Liver (tissue), 9 donors: Measurements from ENCODE around the gene TOP2A. TPM values are rescaled to one million over a fixed set of nuclear protein-coding genes. Genes with fewer than 3 reads are reported as not detected.

ENCODE experiments used
- DNase-seq: peaks from one replicate; pipeline ENCODE4 v3.0.0-alpha.2; 2017; ENCODE audit warnings: low spot score
- H3K27ac ChIP-seq, 2 donors: one replicate each; pipeline ENCODE4 v1.7.0; 2013; ENCODE audit warnings: inconsistent platforms in 2 of 2, low read length in 2 of 2, control low read depth in 1 of 2, low read depth in 1 of 2, mild to moderate bottlenecking in 1 of 2
- H3K27me3 ChIP-seq, 4 donors: one replicate each; pipeline versions ENCODE4 v1.6.1 to v1.7.0; 2013; ENCODE audit warnings: low read length in 3 of 4, inconsistent platforms in 1 of 4, mild to moderate bottlenecking in 1 of 4, moderate library complexity in 1 of 4; ENCODE audit not compliant: control insufficient read depth in 4 of 4, insufficient read depth in 4 of 4
- H3K36me3 ChIP-seq, 4 donors: one replicate each; pipeline versions ENCODE4 v1.6.1 to v1.7.0; 2013; ENCODE audit warnings: low read length in 3 of 4, mild to moderate bottlenecking in 3 of 4, low read depth in 1 of 4, moderate library complexity in 1 of 4; ENCODE audit not compliant: control insufficient read depth in 4 of 4, insufficient read depth in 3 of 4
- H3K4me1 ChIP-seq, 4 donors: one replicate each; pipeline versions ENCODE4 v1.6.1 to v1.7.0; 2013; ENCODE audit warnings: low read length in 3 of 4, mild to moderate bottlenecking in 3 of 4, moderate library complexity in 1 of 4; ENCODE audit not compliant: control insufficient read depth in 4 of 4, insufficient read depth in 4 of 4
- H3K4me3 ChIP-seq, 3 donors: one replicate each; pipeline versions ENCODE4 v1.6.1 to v1.7.0; 2013; ENCODE audit warnings: low read length in 3 of 3, control low read depth in 1 of 3, low read depth in 1 of 3, mild to moderate bottlenecking in 1 of 3
- H3K9ac ChIP-seq, 2 donors: one replicate each; pipeline ENCODE4 v1.7.0; 2013; ENCODE audit warnings: low read length in 2 of 2, mild to moderate bottlenecking in 2 of 2, moderate library complexity in 2 of 2, control low read depth in 1 of 2, low read depth in 1 of 2
- H3K9me3 ChIP-seq, 4 donors: one replicate each; pipeline versions ENCODE4 v1.6.1 to v1.7.0; 2013; ENCODE audit warnings: low read length in 3 of 4; ENCODE audit not compliant: control insufficient read depth in 4 of 4
- ATF3 ChIP-seq: IDR thresholded peaks from 2 replicates; pipeline ENCODE4 v1.6.1; 2016; ENCODE audit warnings: antibody characterized with exemption
- GABPA ChIP-seq, 2 donors: IDR thresholded peaks in 1 of 2; conservative IDR thresholded peaks in 1 of 2; 2 replicates each; pipeline ENCODE4 v1.6.1; 2016; ENCODE audit warnings: antibody characterized with exemption in 2 of 2, mild to moderate bottlenecking in 1 of 2, moderate library complexity in 1 of 2
- HNF4A ChIP-seq, 2 donors: conservative IDR thresholded peaks; 2 replicates each; pipeline ENCODE4 v1.6.1; 2016; ENCODE audit warnings: antibody characterized with exemption in 2 of 2, mild to moderate bottlenecking in 2 of 2
- HNF4G ChIP-seq: IDR thresholded peaks from 2 replicates; pipeline ENCODE4 v1.6.1; 2016; ENCODE audit warnings: antibody characterized with exemption
- JUND ChIP-seq, 2 donors: IDR thresholded peaks; 2 replicates each; pipeline ENCODE4 v1.6.1; 2016; ENCODE audit warnings: antibody characterized with exemption in 2 of 2
- NR2F2 ChIP-seq: IDR thresholded peaks from 2 replicates; pipeline ENCODE4 v1.6.1; 2016; ENCODE audit warnings: antibody characterized with exemption
- RXRA ChIP-seq, 2 donors: IDR thresholded peaks; 2 replicates each; pipeline ENCODE4 v1.6.1; 2017 to 2018; ENCODE audit warnings: antibody characterized with exemption in 2 of 2, mild to moderate bottlenecking in 1 of 2
- SP1 ChIP-seq: IDR thresholded peaks from 2 replicates; pipeline ENCODE4 v1.6.1; 2018; ENCODE audit warnings: antibody characterized with exemption, mild to moderate bottlenecking
- YY1 ChIP-seq: IDR thresholded peaks from 2 replicates; pipeline ENCODE4 v1.6.1; 2016; ENCODE audit warnings: antibody characterized with exemption, mild to moderate bottlenecking
- WGBS: extraction: QIAGEN DNeasy Blood & Tissue Kit; methylation state at CpG from one replicate; pipeline ENCODE4 v1.1.7; 2013; 5-methylcytosine and 5-hydroxymethylcytosine counted together
- polyA plus RNA-seq, 2 donors: library from polyadenylated mRNA; stranded (reverse) in 1 of 2; unstranded in 1 of 2; fragments of 200-250 nt in 1 of 2; fragments of >200 nt in 1 of 2; fragmentation: Nextera tagmentation in 1 of 2; extraction: Ambion mirVana in 1 of 2; gene quantifications; one replicate each; pipeline versions ENCODE4 v1.2.1 to v1.2.3, GENCODE V29; 2013 to 2015
- total RNA-seq, 2 donors: library from RNA; depleted of rRNA; stranded (reverse); fragments of >200 nt; gene quantifications; one replicate each; pipeline ENCODE4 v1.2.3, GENCODE V29; 2014
- TF ChIP-seq, protein P1 (sequence below): fragments of 150-350 bp; IDR thresholded peaks from 2 replicates; pipeline ENCODE4 v1.5.1; 2017; ENCODE audit warnings: improper control_type of control experiment, low read depth, low read length; ENCODE audit not compliant: missing input control
- donor health status: healthy.
- donor health status: healthy.
- donor health status: healthy.
- donor health status: healthy.
- donor health status: healthy.

Gene TOP2A
- total and polyA plus RNA-seq, 4 donors, result 0.08 to 102 (median 3.6) TPM

DNA sequence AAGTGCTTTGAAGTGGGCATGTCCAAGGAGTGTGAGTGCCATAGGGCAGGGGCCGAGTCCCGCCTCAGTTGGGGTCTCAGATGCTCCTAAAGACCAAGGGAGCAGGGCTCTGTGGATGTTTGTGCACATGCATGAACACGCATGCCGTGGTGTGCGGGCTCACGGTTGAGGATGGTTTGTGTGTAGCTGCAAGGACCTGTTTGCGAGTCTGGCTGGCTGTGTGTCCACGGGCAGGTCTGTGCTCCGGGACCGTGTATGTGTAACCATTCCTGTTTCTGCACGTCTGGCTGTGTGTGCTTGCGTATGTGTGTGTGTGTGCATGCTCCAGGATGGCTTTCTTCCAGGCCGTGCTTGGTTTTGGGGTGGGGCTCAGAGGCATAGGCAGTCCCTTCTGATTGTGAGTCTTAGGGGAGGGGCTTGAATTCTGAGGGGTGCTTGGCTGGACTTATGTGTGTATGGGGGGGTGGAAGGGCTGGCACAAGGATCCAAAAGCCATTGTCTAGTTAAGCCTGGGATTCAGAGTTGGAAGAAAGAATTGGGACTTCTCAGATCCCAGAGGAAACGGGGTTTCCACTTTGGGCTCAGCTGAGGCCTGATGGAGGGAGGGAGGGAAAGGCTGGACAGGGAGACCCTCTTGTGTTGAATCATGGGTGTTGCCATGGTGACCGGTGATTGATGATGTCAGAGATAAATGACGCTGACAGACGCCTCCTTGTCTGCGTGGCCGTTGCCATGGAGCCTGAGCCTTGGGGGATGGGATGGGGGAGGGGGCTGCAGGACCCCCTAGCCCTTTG, 67.6 kb downstream of the TOP2A start:
- Histone ChIP-seq H3K27ac (peak overlapping the region; percentile 11 to 40), H3K36me3 (peaks cover 0 to 4% (median 4%) of the 10 kb centered on the region in 4 donors), H3K27me3 (no peaks in the 10 kb centered on the region), H3K4me1 (peaks cover 52 to 98% (median 96%) of the 10 kb centered on the region in 4 donors), H3K4me3 (no peak overlapping the region), H3K9me3 (no peaks in the 10 kb centered on the region), H3K9ac (no peak overlapping the region)
- no peak for DNase-seq
- WGBS, result 56% methylated on average over 19 of the region's 19 CpGs
- TF ChIP-seq ATF3, result no peak
- TF ChIP-seq HNF4A (conservative IDR thresholded peaks at IDR 0.05), result no peak
- no peak for TF ChIP-seq JUND (IDR thresholded peaks at IDR 0.05)
- TF ChIP-seq, protein P1, sequence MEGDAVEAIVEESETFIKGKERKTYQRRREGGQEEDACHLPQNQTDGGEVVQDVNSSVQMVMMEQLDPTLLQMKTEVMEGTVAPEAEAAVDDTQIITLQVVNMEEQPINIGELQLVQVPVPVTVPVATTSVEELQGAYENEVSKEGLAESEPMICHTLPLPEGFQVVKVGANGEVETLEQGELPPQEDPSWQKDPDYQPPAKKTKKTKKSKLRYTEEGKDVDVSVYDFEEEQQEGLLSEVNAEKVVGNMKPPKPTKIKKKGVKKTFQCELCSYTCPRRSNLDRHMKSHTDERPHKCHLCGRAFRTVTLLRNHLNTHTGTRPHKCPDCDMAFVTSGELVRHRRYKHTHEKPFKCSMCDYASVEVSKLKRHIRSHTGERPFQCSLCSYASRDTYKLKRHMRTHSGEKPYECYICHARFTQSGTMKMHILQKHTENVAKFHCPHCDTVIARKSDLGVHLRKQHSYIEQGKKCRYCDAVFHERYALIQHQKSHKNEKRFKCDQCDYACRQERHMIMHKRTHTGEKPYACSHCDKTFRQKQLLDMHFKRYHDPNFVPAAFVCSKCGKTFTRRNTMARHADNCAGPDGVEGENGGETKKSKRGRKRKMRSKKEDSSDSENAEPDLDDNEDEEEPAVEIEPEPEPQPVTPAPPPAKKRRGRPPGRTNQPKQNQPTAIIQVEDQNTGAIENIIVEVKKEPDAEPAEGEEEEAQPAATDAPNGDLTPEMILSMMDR, result no peak
- no peak for TF ChIP-seq GABPA (IDR thresholded peaks at IDR 0.05 in 1 of 2, conservative IDR thresholded peaks at IDR 0.05 in 1 of 2)
- TF ChIP-seq YY1, result no peak
- no peak for TF ChIP-seq NR2F2

- Histone ChIP-seq H3K9me3 (no peaks in the 10 kb centered on the region), H3K4me1 (peaks cover 49 to 98% (median 97%) of the 10 kb centered on the region in 4 donors), H3K27ac (peak overlapping the region; percentile 11 to 40), H3K27me3 (no peaks in the 10 kb centered on the region), H3K9ac (no peak overlapping the region), H3K4me3 (no peak overlapping the region), H3K36me3 (peaks cover 0 to 4% (median 4%) of the 10 kb centered on the region in 4 donors)
- TF ChIP-seq RXRA (IDR thresholded peaks at IDR 0.05) (peak in 1 of 2 donors; percentile 8), HNF4G (no peak)
- TF ChIP-seq, protein P1, result no peak
- WGBS, result 46% methylated on average over 10 of the region's 10 CpGs
- DNase-seq, result no peak
Measured at GRCh38 chr17:40349477-40349894, 68.2 kb downstream of the TOP2A start.

GRCh38 chr17:40348562-40349476, 68.9 kb downstream of the TOP2A start:
- WGBS, result 38% methylated on average over 17 of the region's 17 CpGs
- Histone ChIP-seq H3K4me3 (no peak overlapping the region), H3K27ac (peak overlapping the region; percentile 3 to 97), H3K4me1 (peaks cover 49 to 98% (median 96%) of the 10 kb centered on the region in 4 donors), H3K9me3 (no peaks in the 10 kb centered on the region), H3K27me3 (no peaks in the 10 kb centered on the region), H3K9ac (no peak overlapping the region), H3K36me3 (peaks cover 0 to 4% (median 2%) of the 10 kb centered on the region in 4 donors)
- no peak for DNase-seq
- peak in 1 of 2 donors; percentile 18 for TF ChIP-seq HNF4A (conservative IDR thresholded peaks at IDR 0.05)
- TF ChIP-seq RXRA (IDR thresholded peaks at IDR 0.05), result peak; percentile 49 to 51
- TF ChIP-seq SP1, result no peak
